ENCODE measurements around the gene ACTR5. TPM values are rescaled to one million over a fixed set of nuclear protein-coding genes. Genes with fewer than 3 reads are reported as not detected.
A peak's percentile ranks its signal among the peaks of the same experiment; 100 is the strongest.

Gene ACTR5
- total and polyA plus RNA-seq, 2 of the 13 experiments (the other 11 are each of a cell fraction or from before 2014, with no cell fraction given), result 19.5 to 20.5 TPM

DNA sequence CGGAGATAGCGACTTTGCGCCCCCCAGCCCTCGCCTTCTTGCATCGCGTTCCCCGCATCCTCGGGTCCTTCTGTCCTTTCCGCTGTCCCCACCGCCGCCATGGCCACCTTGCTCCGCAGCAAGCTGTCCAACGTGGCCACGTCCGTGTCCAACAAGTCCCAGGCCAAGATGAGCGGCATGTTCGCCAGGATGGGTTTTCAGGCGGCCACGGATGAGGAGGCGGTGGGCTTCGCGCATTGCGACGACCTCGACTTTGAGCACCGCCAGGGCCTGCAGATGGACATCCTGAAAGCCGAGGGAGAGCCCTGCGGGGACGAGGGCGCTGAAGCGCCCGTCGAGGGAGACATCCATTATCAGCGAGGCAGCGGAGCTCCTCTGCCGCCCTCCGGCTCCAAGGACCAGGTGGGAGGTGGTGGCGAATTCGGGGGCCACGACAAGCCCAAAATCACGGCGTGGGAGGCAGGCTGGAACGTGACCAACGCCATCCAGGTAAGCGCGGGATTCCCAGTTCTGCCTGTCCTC, 23.6 kb upstream of the ACTR5 start:
- Histone ChIP-seq H3K79me2 (ENCODE audit: insufficient read depth, low read length) (no peaks in the 10 kb centered on the region), H3K27me3 (ENCODE audit: control insufficient read depth in 1 of 2, insufficient read depth in 2 of 2, low read length in 2 of 2) (peaks cover 43 to 97% of the 10 kb centered on the region in 2 experiments), H3K4me3 (replicated peaks in 1 of 3; ENCODE audit: insufficient read depth in 1 of 3, low read depth in 2 of 3, low read length in 3 of 3) (no peak overlapping the region), H4K20me1 (ENCODE audit: insufficient read depth, low read length) (peaks cover 6% of the 10 kb centered on the region; the same call in 1 of the 2 replicates), H2AFZ (ENCODE audit: low read length) (no peak overlapping the region), H3K27ac (ENCODE audit: extremely low read length, insufficient read depth, low read length) (no peak overlapping the region), H3K9me3 (ENCODE audit: low read length) (no peaks in the 10 kb centered on the region), H3K4me2 (ENCODE audit: low read depth, low read length) (no peak overlapping the region), H3K36me3 (replicated peaks in 1 of 2; ENCODE audit: control insufficient read depth in 1 of 2, insufficient read depth in 2 of 2, low read length in 2 of 2) (no peaks in the 10 kb centered on the region), H3K4me1 (ENCODE audit: insufficient read depth, low read length) (no peaks in the 10 kb centered on the region), H3K9ac (ENCODE audit: insufficient read depth, low read depth, low read length) (no peak overlapping the region)
- DNase-seq (ENCODE audit: low spot score) (no peak), ATAC-seq (no peak), FAIRE-seq (no peak)
- ChIA-PET POLR2A (no interaction called here), CTCF (ENCODE audit: low intra/inter-chr PET ratio, low total read pairs) (interaction anchor here (3.4 kb wide), 1 partner anchor 27 kb away, joined by 24 read pairs; no protein-coding TSS in a partner anchor)
- in situ Hi-C loops (cut with HindIII; ENCODE audit: extremely low pct_ligation_motif_present, low pct_unique_long_range_greater_than_20kb) (loop anchor here (25.0 kb wide), 1 partner anchor 287 kb away; the partner anchor contains the start of gene SNHG17), intact Hi-C loops (cut with micrococcal nuclease; ENCODE audit: unreplicated experiment) (loop anchor here (5.0 kb wide), 1 partner anchor 168 kb away; no protein-coding TSS in a partner anchor)
- no TSS peak for BruUV-seq (replicated peaks)
- TF ChIP-seq, protein P1, sequence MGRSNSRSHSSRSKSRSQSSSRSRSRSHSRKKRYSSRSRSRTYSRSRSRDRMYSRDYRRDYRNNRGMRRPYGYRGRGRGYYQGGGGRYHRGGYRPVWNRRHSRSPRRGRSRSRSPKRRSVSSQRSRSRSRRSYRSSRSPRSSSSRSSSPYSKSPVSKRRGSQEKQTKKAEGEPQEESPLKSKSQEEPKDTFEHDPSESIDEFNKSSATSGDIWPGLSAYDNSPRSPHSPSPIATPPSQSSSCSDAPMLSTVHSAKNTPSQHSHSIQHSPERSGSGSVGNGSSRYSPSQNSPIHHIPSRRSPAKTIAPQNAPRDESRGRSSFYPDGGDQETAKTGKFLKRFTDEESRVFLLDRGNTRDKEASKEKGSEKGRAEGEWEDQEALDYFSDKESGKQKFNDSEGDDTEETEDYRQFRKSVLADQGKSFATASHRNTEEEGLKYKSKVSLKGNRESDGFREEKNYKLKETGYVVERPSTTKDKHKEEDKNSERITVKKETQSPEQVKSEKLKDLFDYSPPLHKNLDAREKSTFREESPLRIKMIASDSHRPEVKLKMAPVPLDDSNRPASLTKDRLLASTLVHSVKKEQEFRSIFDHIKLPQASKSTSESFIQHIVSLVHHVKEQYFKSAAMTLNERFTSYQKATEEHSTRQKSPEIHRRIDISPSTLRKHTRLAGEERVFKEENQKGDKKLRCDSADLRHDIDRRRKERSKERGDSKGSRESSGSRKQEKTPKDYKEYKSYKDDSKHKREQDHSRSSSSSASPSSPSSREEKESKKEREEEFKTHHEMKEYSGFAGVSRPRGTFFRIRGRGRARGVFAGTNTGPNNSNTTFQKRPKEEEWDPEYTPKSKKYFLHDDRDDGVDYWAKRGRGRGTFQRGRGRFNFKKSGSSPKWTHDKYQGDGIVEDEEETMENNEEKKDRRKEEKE (IDR thresholded peaks at IDR 0.05), result no peak
- 0 out of 2 replicates have a peak, but pooled peaks have one; percentile 25 for TF ChIP-seq GABPB1 (CRISPR knock-in tag; IDR thresholded peaks at IDR 0.05)
- TF ChIP-seq ZNF788 (CRISPR knock-in tag; IDR thresholded peaks at IDR 0.05; ENCODE audit: borderline replicate concordance), result 0 out of 2 replicates have a peak, but pooled peaks have one; percentile 7
- TF ChIP-seq, protein P2, sequence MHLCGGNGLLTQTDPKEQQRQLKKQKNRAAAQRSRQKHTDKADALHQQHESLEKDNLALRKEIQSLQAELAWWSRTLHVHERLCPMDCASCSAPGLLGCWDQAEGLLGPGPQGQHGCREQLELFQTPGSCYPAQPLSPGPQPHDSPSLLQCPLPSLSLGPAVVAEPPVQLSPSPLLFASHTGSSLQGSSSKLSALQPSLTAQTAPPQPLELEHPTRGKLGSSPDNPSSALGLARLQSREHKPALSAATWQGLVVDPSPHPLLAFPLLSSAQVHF (CRISPR knock-in tag; IDR thresholded peaks at IDR 0.05), result no peak
- peak; percentile 55 for TF ChIP-seq MTF2 (CRISPR knock-in tag; IDR thresholded peaks at IDR 0.05; ENCODE audit: borderline replicate concordance)
- TF ChIP-seq EED (CRISPR knock-in tag; IDR thresholded peaks at IDR 0.05), result 0 out of 2 replicates have a peak, but pooled peaks have one; percentile 6
- TF ChIP-seq KDM5B (CRISPR knock-in tag; IDR thresholded peaks at IDR 0.05; ENCODE audit: borderline replicate concordance), result peak; percentile 42; the same call in 1 of the 2 replicates
- TF ChIP-seq ZNF552 (CRISPR knock-in tag; IDR thresholded peaks at IDR 0.05; ENCODE audit: borderline replicate concordance), result no peak
- no peak for TF ChIP-seq NFATC3 (CRISPR knock-in tag; IDR thresholded peaks at IDR 0.05)
- TF ChIP-seq ZFP82 (CRISPR knock-in tag; IDR thresholded peaks at IDR 0.05; ENCODE audit: borderline replicate concordance), result no peak
- 0 out of 2 replicates have a peak, but pooled peaks have one; percentile 31 for TF ChIP-seq ZNF768 (CRISPR knock-in tag; IDR thresholded peaks at IDR 0.05)
- 40% methylated on average over 45 of the region's 46 CpGs for WGBS (ENCODE audit: low lambda C conversion rate)
